Glomerular endothelial cell (primary cell): Measurements from ENCODE around the gene MAP7D3. TPM values are rescaled to one million over a fixed set of nuclear protein-coding genes. Genes with fewer than 3 reads are reported as not detected.

Experiments used
- DNase-seq: peaks from one replicate; pipeline ENCODE4 v3.0.0-alpha.2; 2011; ENCODE audit warnings: low read depth, low spot score; ENCODE audit errors: extremely low read depth
- total RNA-seq: library from RNA; depleted of rRNA; stranded (reverse); fragments of >200 nt; gene quantifications from 2 replicates; pipeline ENCODE4 v1.2.3, GENCODE V29; 2015

The MAP7D3 gene
- total RNA-seq, 1 donor from 2014 or later, result 29.6 TPM

- DNase-seq, result no peak
These were observed 42.0 kb downstream of the MAP7D3 start for GRCh38 chrX:136209016-136209738.

- DNase-seq, result no peak
These were observed 43.7 kb downstream of the MAP7D3 start for GRCh38 chrX:136207546-136207945.

DNA sequence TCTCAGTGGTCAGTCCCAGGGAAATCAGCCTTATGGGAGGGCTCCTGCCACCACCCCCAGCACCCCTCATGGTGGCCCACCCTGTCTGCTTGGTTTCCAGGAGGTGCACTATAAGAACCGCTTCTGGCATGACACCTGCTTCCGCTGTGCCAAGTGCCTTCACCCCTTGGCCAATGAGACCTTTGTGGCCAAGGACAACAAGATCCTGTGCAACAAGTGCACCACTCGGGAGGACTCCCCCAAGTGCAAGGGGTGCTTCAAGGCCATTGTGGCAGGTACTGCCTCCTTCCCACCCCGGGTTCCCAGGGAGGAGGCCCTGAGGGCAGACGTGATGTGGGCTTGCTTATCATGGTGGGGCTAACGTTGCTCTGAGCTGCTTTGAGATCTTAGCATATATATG lies 44.3 kb downstream of the MAP7D3 start:
- no peak for DNase-seq

- no peak for DNase-seq
These were observed 45.3 kb downstream of the MAP7D3 start for GRCh38 chrX:136205882-136206380.

GRCh38 chrX:136204571-136204970 lies 46.6 kb downstream of the MAP7D3 start:
- no peak for DNase-seq

DNA sequence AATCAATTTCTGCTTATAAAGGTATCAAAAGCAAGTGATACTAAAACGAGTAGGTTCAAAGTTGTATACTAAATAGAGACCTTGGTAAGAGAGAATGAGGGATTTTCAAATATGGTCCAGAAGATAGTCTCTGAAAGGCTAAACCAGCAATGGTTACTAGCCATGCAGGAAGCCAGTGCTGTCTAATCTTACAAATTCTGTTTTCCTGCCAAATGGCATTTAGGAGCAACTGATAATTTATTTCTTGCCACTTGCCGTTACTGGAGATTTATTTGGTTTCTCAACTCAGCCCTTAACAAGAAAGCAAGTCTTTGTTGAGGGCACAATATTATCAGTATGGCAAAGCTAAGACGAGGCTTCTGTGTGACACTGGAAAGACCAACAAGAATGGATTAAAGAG lies 47.2 kb downstream of the MAP7D3 start:
- no peak for DNase-seq

- no peak for DNase-seq
These were observed 47.8 kb downstream of the MAP7D3 start for GRCh38 chrX:136203438-136203837.

DNA sequence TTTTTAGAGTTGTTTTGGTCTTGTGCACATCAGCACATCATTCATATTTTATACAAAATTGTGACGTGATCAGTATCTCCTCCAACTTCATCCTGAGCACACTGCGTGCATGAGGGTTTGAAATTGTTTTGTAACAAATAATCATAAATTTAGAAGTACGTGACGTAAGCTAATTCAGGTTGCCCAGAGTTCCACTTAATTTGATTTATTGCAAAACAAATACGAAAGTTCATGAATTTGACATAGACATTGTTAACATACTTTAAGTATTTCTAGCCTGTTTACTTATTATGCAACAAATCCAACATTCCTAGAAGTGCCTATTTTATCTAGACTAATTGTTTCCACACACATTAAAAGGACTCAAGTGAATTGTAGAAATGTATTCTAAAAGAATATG lies 48.3 kb downstream of the MAP7D3 start:
- DNase-seq, result no peak

- DNase-seq, result no peak
These were observed 49.6 kb downstream of the MAP7D3 start for GRCh38 chrX:136201601-136202000.

- no peak for DNase-seq
These were observed 50.7 kb downstream of the MAP7D3 start for GRCh38 chrX:136200466-136200865.

DNA sequence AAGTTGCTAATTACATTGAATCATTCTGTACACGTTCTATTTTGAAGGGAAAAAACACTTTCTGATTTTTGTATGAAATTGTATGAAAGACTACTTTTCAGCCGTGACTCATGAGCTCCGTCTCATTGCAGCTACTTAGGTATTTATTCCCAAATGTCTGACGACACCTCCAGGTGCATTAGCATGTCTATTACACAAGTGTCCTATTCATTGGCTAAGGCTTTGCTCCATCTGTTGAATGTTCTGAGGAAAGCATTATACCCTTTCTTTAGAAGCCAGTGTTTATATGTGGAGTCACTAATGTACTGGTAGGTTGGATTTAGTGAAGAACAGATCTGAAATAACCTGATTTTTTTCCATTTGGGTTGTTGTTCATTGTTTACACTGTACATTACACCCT lies 51.8 kb downstream of the MAP7D3 start:
- DNase-seq, result no peak

GRCh38 chrX:136198678-136199243 lies 52.4 kb downstream of the MAP7D3 start:
- DNase-seq, result no peak

DNA sequence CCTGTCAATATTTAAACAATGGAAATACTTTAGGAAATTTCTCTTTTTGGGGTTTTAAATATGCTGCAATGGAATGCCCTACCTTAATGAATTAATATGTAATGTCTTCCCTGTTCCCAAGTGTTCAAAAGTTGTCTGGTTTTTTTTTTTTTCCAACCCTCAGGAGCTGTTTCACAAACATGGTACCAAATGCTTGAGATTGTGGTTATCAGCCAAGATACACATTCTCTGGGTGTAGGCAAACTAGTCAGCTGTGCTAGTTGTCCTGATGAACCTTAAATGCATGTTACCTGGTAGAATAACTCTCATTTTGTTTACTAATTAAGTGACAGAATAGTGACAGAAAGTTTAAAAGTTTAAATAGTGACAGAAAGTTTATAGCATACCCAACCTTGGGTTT lies 53.2 kb downstream of the MAP7D3 start:
- no peak for DNase-seq

DNA sequence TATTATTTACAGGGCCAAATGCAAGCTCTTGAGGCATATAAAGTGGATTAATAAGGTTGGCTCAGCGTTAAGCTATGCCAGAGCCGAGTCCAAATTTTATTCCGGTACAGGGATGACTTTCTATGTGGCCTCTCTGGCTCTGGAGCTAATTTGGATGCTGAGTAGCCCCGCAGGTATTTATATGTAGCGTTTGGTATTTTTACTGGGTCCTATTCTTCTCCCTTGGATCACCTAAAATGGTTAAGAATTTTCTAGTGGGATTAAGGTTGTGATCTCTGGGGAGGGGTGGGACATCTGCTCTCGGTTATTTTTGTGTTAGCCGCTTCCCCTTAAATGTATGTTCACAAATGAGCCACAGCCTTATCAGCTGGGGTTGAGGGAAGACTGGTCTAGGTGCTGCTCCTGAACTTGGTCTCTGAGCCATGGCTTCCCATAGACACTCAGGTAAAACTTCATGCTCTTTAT lies 54.5 kb downstream of the MAP7D3 start:
- DNase-seq, result no peak

- DNase-seq, result no peak
These were observed 56.0 kb downstream of the MAP7D3 start for GRCh38 chrX:136195247-136195646.

GRCh38 chrX:136194536-136194935 lies 56.7 kb downstream of the MAP7D3 start:
- no peak for DNase-seq

DNA sequence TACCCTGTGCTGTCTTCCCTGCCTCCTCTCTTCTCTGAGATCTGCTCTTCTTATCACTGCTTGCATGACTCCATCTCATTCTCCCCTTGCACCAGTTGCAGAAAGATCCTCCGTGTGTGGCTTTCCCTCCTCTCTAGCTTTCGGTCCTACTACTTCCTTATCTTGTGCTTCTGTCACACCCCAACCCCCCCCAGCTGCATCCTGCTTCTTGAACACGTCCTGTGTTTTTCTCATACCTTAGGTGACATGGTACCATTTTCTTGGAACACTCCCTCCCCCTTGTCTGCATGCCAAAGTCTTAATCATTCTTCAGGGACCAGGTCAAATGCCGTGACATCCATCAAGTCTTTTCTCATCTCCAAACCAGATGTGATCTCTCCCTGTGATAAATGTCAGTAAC lies 57.4 kb downstream of the MAP7D3 start:
- no peak for DNase-seq

GRCh38 chrX:136192839-136193414 lies 58.3 kb downstream of the MAP7D3 start:
- DNase-seq, result no peak

- DNase-seq, result no peak
These were observed 59.1 kb downstream of the MAP7D3 start for GRCh38 chrX:136192135-136192534.

DNA sequence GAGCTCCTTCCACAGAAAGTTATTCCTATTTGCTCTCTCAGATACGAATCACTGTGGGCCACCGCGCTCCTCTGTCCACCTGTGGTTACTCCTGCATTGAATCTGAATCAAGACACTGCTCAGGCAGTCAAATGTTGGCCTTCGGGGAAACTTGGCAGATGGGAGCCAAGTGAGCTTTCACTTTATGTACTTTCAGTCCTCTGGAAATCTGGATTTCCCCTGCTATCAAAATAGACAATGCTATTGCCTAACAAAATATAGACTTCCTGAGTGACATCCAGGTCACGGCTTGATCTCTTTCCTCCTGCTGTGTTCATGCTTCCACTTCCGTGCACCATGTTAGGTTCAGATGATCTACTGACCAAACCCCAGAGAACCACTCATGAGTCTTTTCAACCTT lies 60.0 kb downstream of the MAP7D3 start:
- DNase-seq, result no peak

- DNase-seq, result no peak
These were observed 61.0 kb downstream of the MAP7D3 start for GRCh38 chrX:136190038-136190713.
